RPMI8226 (cell line): ENCODE results near the gene UGT1A8.
"Not testable (repeated sequence)": the region's sequence is repeated elsewhere in the genome, so short reads cannot be mapped to it uniquely, and the experiment has no call there.

ENCODE experiments used
- DNase-seq: peaks from one replicate; pipeline ENCODE4 v3.0.0-alpha.2; 2015

UGT1A8 gene

GRCh38 chr2:233617476-233617875 lies at the start of gene UGT1A8:
TSS of gene UGT1A8 (plus strand) at chr2:233617633. CDS start at chr2:233617708, 75 bp downstream.
- not testable (repeated sequence) for DNase-seq

- no peak for DNase-seq
Measured at GRCh38 chr2:233571001-233571400, 46.4 kb upstream of the UGT1A8 start.

GRCh38 chr2:233571462-233571861 lies 46.0 kb upstream of the UGT1A8 start:
- DNase-seq = no peak

- DNase-seq = no peak
Measured at GRCh38 chr2:233572468-233572867, 45.0 kb upstream of the UGT1A8 start.

DNA sequence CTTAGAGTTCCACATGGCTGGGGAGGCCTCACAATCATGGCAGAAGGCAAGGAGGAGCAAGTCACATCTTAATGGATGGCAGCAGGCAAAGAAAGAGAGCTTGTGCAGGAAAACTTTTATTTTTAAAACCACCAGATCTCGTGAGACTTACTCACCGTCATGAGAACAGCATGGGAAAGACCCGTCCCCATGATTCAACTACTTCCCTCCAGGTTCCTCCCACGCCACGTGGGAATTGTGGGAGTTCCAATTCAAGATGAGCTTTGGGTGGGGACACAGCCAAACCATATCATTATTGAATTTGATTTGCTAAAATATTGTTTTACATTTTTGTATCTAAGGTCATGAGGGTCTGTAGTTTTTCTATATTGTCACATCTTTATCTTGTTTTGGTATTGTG lies 40.1 kb upstream of the UGT1A8 start:
- DNase-seq = not testable (repeated sequence)

DNA sequence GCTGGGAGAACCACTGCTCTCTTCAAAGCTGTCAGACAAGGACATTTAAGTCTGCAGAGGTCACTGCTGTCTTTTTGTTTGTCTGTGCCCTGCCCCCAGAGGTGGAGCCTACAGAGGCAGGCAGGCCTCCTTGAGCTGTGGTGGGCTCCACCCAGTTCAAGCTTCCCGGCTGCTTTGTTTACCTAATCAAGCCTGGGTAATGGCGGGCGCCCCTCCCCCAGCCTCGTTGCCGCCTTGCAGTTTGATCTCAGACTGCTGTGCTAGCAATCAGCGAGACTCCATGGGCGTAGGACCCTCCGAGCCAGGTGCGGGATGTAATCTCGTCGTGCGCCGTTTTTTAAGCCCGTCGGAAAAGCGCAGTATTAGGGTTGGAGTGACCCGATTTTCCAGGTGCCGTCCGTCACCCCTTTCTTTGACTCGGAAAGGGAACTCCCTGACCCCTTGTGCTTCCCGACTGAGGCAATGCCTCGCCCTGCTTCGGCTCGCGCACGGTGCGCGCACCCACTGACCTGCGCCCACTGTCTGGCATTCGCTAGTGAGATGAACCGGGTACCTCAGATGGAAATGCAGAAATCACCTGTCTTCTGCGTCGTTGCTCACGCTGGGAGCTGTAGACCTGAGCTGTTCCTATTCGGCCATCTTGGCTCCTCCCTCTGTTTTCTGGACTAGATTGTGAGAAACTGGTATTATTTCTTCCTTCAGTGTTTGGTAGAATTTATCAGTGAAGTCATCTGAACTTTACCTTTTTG lies 34.0 kb upstream of the UGT1A8 start:
- DNase-seq = not testable (repeated sequence)

DNA sequence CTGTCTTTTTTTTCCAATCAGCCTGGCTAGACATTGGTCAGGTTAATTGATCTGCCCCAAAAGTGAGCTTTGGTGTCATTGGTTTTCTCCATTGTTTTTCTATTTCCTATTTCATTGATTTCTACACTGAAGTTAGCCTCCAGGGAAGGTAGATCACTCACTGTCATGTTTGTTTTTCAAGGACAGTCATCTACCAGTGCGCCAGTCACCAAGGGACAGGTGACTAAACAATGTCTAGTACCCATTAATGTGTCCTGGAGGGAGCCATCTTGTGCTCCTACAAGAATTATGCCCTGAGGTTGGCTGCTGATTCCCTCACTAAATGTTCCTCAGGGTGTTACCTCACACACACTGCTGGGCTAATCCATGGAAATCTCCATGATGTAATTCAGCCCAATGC lies 33.2 kb upstream of the UGT1A8 start:
- no peak for DNase-seq

DNA sequence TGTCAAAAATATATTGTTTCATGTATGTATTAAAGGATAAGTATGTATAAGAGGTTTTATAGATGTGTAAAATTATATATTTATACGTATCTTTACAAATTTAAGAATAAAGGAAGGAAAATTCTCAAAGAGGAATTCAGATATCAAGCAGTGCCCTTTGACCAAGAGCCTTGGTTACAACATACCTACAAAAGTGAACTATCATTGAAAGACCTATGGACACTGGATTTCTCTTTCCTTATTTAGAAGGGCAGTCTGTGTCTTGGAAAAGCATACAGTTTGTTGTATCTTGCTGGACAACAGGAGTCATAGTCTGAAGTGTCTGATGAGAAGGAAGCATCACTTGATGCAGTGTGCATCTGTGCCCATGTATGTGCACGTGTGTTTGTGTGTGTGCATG lies 29.0 kb upstream of the UGT1A8 start:
- no peak for DNase-seq

DNA sequence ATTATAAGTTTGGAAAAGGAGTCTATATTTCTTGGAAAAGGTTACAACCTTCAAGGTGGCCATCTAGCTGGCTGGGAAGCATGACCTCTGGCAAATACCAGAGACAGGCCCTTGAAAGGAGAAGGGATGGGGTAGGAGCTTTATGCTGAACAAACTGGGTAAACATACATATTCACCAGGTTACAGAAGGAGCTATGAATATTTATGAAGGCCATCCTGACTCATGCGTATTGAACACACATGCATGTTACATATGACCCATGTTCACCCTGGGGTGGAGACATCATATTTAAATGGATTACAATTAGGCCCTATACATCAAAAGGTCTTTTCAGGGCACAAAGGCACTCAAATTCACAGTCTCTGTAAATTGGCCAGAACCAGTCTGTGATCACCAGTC lies 24.7 kb upstream of the UGT1A8 start:
- DNase-seq = not testable (repeated sequence)

DNA sequence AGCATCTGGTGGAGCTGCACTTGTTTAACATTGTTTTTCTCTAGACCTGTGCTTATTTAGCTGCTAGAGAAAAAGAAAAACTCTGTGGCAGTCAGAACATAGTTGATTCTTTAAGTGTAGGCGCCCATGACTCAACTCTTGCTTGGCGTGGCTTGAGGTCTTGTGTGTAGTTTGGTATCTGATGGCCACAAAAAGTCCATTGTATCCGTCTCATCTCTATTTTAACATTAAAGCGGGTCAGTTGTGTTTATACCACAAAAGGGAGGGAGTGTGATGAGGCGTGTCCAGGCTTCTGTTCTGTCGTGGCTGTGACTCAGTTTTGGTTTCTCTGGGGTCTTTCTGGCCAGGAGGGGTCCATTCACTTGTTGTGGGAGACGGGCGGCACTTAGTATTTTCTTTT lies 24.2 kb upstream of the UGT1A8 start:
- DNase-seq = no peak

DNA sequence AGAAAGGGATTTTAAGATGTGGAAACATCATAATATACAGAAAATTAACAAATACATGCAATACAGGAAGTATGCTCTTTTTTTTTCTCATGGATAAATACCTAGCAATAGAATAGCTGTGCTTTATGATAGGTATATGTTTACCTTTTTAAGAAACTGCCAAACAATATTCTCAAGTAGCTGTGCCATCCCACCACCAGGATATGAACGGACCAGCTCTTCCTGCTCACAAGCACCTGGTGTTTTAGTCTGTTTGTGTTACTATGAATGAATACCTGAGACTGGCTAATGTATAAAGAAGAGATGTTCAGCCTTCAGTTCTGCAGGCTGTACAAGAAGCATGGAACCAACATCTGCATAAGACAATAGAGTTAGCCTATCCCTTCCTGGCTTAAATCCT lies 19.9 kb upstream of the UGT1A8 start:
- DNase-seq = no peak

DNA sequence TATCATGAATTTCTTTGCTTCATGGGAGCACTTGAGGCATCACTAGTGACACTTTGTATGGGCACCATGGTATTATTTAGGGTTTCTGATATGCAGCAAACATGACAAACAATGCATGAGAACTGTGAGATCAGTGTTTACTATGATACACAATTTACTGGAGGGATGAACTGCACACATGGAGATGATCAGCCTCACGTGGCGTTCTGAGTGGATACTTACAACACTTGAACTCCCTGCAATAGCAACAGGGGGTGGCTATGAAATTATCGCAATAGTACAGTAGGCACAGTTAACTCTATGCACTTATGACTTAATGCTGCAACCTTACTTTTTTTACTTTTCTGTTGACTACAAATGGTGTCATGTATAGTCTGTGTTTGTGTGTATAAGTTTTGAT lies 18.5 kb upstream of the UGT1A8 start:
- DNase-seq = no peak

GRCh38 chr2:233600386-233600785 lies 17.0 kb upstream of the UGT1A8 start:
- DNase-seq = no peak

- no peak for DNase-seq
Measured at GRCh38 chr2:233602076-233602475, 15.4 kb upstream of the UGT1A8 start.

- no peak for DNase-seq
Measured at GRCh38 chr2:233603520-233603919, 13.9 kb upstream of the UGT1A8 start.

GRCh38 chr2:233604826-233605225 lies 12.6 kb upstream of the UGT1A8 start:
- no peak for DNase-seq

- no peak for DNase-seq
Measured at GRCh38 chr2:233605680-233606079, 11.8 kb upstream of the UGT1A8 start.

GRCh38 chr2:233611284-233611683 lies 6.1 kb upstream of the UGT1A8 start:
- no peak for DNase-seq

- no peak for DNase-seq
Measured at GRCh38 chr2:233620204-233620603, 2.8 kb downstream of the UGT1A8 start.

- not testable (repeated sequence) for DNase-seq
Measured at GRCh38 chr2:233621863-233622262, 4.4 kb downstream of the UGT1A8 start.

GRCh38 chr2:233627331-233628025 lies 10.0 kb downstream of the UGT1A8 start:
- no peak for DNase-seq

- not testable (repeated sequence) for DNase-seq
Measured at GRCh38 chr2:233636306-233636705, 18.9 kb downstream of the UGT1A8 start, which contains the start of gene UGT1A10. TSS of gene UGT1A10 (plus strand) at chr2:233636448. CDS start at chr2:233636523, 75 bp downstream.

GRCh38 chr2:233638836-233639235 lies 21.4 kb downstream of the UGT1A8 start:
- peak; percentile 3 for DNase-seq

- no peak for DNase-seq
Measured at GRCh38 chr2:233639860-233640259, 22.4 kb downstream of the UGT1A8 start.
